SK-N-SH treated with all-trans-retinoic acid at 6 μM for 48 hours (cell line): ENCODE data around the gene TMEM190.

Experiments
- ATAC-seq: fragments of 200-7000 bp; cut with Tn5 transposase; 3 replicates; pipeline ENCODE4 v1.9.1; 2020; ENCODE audit warnings: mild to moderate bottlenecking, moderate library complexity
- BACH2 ChIP-seq: fragments of 250-450 bp; sonication (Bioruptor Pico); IDR thresholded peaks from 2 replicates; pipeline ENCODE4 v1.9.0; 2021; ENCODE audit warnings: mild to moderate bottlenecking, borderline replicate concordance
- CREB5 ChIP-seq: fragments of 250-450 bp; sonication (Bioruptor Pico); IDR thresholded peaks from 2 replicates; pipeline ENCODE4 v1.5.1; 2020; ENCODE audit warnings: low read depth, mild to moderate bottlenecking, moderate library complexity
- CSDC2 ChIP-seq: fragments of 250-450 bp; sonication (Bioruptor Pico); IDR thresholded peaks from 2 replicates; pipeline ENCODE4 v1.5.0; 2020; ENCODE audit warnings: mild to moderate bottlenecking, moderate library complexity
- CSRNP3 ChIP-seq: fragments of 250-450 bp; sonication (Bioruptor Pico); IDR thresholded peaks from 2 replicates; pipeline ENCODE4 v1.5.1; 2021; ENCODE audit warnings: mild to moderate bottlenecking, moderate library complexity
- ISL1 ChIP-seq: fragments of 250-450 bp; sonication (Bioruptor Pico); IDR thresholded peaks from 2 replicates; pipeline ENCODE4 v2.1.2; 2022; ENCODE audit warnings: mild to moderate bottlenecking, moderate library complexity
- OSR1 ChIP-seq: fragments of 250-450 bp; sonication (Bioruptor Pico); IDR thresholded peaks from 2 replicates; pipeline ENCODE4 v1.8.0; 2022; ENCODE audit warnings: moderate library complexity, mild to moderate bottlenecking, inconsistent platforms
- PATZ1 ChIP-seq: fragments of 250-450 bp; sonication (Bioruptor Pico); IDR thresholded peaks from 2 replicates; pipeline ENCODE4 v1.8.0; 2020; ENCODE audit warnings: mild to moderate bottlenecking, moderate library complexity, borderline replicate concordance
- PPARA ChIP-seq: fragments of 250-450 bp; sonication (Bioruptor Pico); IDR thresholded peaks from 2 replicates; pipeline ENCODE4 v1.5.0; 2020; ENCODE audit warnings: mild to moderate bottlenecking, borderline replicate concordance
- RARB ChIP-seq: fragments of 250-450 bp; sonication (Bioruptor Pico); IDR thresholded peaks from 2 replicates; pipeline ENCODE4 v1.8.0; 2021; ENCODE audit warnings: mild to moderate bottlenecking, moderate library complexity
- SNAI2 ChIP-seq: fragments of 250-450 bp; sonication (Bioruptor Pico); IDR thresholded peaks from 2 replicates; pipeline ENCODE4 v1.5.0; 2020; ENCODE audit warnings: mild to moderate bottlenecking, moderate library complexity
- TOX ChIP-seq: fragments of 250-450 bp; sonication (Bioruptor Pico); IDR thresholded peaks from 2 replicates; pipeline ENCODE4 v1.8.0; 2021; ENCODE audit warnings: mild to moderate bottlenecking, moderate library complexity, borderline replicate concordance
- ZC3H10 ChIP-seq: fragments of 250-450 bp; sonication (Bioruptor Pico); IDR thresholded peaks from 2 replicates; pipeline ENCODE4 v1.5.1; 2021; ENCODE audit warnings: mild to moderate bottlenecking, moderate library complexity
- ZFP3 ChIP-seq: fragments of 250-450 bp; sonication (Bioruptor Pico); IDR thresholded peaks from 2 replicates; pipeline ENCODE4 v1.5.0; 2020; ENCODE audit warnings: mild to moderate bottlenecking, moderate library complexity
- ZFP30 ChIP-seq: fragments of 450-650 bp; formaldehyde crosslinking; IDR thresholded peaks from 2 replicates; pipeline ENCODE4 v1.5.0; 2022; ENCODE audit warnings: mild to moderate bottlenecking, moderate library complexity
- ZNF70 ChIP-seq: fragments of 450-650 bp; formaldehyde crosslinking; IDR thresholded peaks from 2 replicates; pipeline ENCODE4 v1.5.0; 2020; ENCODE audit warnings: mild to moderate bottlenecking, moderate library complexity
- ZNF8 ChIP-seq: fragments of 450-650 bp; formaldehyde crosslinking; IDR thresholded peaks from 2 replicates; pipeline ENCODE4 v1.5.0; 2020; ENCODE audit warnings: mild to moderate bottlenecking, moderate library complexity
- TF ChIP-seq, protein P1 (sequence below): fragments of 250-450 bp; sonication (Bioruptor Pico); IDR thresholded peaks from 2 replicates; pipeline ENCODE4 v1.8.0; 2021; ENCODE audit warnings: low read depth, mild to moderate bottlenecking, moderate library complexity, borderline replicate concordance
- TF ChIP-seq, protein P2 (sequence below): fragments of 250-450 bp; sonication (Bioruptor Pico); IDR thresholded peaks from 2 replicates; pipeline ENCODE4 v1.5.0; 2020; ENCODE audit warnings: mild to moderate bottlenecking, moderate library complexity

Gene TMEM190

GRCh38 chr19:55382522-55383054, 6.0 kb downstream of the TMEM190 start:
- TF ChIP-seq, protein P1, sequence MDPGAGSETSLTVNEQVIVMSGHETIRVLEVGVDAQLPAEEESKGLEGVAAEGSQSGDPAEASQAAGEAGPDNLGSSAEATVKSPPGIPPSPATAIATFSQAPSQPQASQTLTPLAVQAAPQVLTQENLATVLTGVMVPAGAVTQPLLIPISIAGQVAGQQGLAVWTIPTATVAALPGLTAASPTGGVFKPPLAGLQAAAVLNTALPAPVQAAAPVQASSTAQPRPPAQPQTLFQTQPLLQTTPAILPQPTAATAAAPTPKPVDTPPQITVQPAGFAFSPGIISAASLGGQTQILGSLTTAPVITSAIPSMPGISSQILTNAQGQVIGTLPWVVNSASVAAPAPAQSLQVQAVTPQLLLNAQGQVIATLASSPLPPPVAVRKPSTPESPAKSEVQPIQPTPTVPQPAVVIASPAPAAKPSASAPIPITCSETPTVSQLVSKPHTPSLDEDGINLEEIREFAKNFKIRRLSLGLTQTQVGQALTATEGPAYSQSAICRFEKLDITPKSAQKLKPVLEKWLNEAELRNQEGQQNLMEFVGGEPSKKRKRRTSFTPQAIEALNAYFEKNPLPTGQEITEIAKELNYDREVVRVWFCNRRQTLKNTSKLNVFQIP (CRISPR knock-in tag), result no peak
- TF ChIP-seq OSR1 (CRISPR knock-in tag) (no peak), PPARA (no peak), ZC3H10 (CRISPR knock-in tag) (no peak), ZNF70 (CRISPR knock-in tag) (no peak), ZFP3 (CRISPR knock-in tag) (no peak), ZNF8 (CRISPR knock-in tag) (no peak), CSRNP3 (CRISPR knock-in tag) (no peak), CSDC2 (no peak), BACH2 (CRISPR knock-in tag) (no peak)
- TF ChIP-seq, protein P2, sequence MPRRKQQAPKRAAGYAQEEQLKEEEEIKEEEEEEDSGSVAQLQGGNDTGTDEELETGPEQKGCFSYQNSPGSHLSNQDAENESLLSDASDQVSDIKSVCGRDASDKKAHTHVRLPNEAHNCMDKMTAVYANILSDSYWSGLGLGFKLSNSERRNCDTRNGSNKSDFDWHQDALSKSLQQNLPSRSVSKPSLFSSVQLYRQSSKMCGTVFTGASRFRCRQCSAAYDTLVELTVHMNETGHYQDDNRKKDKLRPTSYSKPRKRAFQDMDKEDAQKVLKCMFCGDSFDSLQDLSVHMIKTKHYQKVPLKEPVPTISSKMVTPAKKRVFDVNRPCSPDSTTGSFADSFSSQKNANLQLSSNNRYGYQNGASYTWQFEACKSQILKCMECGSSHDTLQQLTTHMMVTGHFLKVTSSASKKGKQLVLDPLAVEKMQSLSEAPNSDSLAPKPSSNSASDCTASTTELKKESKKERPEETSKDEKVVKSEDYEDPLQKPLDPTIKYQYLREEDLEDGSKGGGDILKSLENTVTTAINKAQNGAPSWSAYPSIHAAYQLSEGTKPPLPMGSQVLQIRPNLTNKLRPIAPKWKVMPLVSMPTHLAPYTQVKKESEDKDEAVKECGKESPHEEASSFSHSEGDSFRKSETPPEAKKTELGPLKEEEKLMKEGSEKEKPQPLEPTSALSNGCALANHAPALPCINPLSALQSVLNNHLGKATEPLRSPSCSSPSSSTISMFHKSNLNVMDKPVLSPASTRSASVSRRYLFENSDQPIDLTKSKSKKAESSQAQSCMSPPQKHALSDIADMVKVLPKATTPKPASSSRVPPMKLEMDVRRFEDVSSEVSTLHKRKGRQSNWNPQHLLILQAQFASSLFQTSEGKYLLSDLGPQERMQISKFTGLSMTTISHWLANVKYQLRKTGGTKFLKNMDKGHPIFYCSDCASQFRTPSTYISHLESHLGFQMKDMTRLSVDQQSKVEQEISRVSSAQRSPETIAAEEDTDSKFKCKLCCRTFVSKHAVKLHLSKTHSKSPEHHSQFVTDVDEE, result no peak
- no peak for ATAC-seq

DNA sequence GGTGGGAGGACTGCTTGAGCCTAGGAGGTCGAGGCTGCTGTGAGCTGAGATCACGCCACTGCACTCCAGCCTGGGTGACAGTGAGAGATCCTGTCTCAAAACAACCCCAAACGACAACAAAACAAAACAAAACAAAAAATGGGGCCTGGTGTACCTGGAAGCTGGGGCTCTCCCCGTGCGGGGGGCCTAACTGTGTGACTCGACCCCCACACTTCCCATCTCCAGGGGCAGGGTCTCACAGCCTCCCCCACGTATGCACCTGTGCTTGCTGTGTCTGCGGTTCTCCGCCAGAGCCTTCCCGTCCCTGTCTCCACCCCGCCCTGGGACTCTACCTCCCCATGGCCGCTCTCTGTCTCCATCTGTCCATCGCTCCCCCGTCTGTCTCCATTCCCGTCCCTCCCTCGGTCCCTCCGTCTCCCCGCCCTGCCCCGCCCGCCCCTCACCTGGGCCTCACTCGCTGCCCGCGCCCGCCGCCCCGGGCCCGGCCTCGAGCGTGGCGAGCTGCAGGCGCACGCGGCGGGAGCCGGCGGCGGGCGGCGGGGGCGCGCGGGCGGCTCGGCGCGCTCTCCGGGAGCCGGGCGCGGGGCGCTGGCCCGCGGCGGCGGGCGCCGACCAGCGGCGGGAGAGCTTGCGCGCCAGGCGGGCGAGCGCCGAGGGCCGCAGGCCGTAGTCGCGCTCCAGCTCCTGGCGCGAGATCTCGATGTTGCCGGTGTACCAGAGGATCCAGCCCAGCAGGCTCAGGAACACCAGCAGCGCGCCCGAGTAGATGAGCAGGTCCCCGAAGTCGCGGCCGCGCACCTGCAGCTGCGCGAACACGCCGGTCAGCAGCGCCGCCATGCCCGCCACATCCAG, 6.9 kb downstream of the TMEM190 start:
- TF ChIP-seq ISL1 (CRISPR knock-in tag) (no peak), ZFP30 (CRISPR knock-in tag) (no peak), TOX (CRISPR knock-in tag) (no peak), CREB5 (CRISPR knock-in tag) (no peak), OSR1 (CRISPR knock-in tag) (no peak), ZNF70 (CRISPR knock-in tag) (no peak), CSDC2 (no peak), CSRNP3 (CRISPR knock-in tag) (no peak), ZC3H10 (CRISPR knock-in tag) (no peak), SNAI2 (CRISPR knock-in tag) (no peak), PATZ1 (CRISPR knock-in tag) (no peak), PPARA (no peak), RARB (CRISPR knock-in tag) (no peak)
- TF ChIP-seq, protein P1 (CRISPR knock-in tag), result no peak
- TF ChIP-seq, all 23 proteins: peak for 0
- peak; percentile 6; the same call in 2 of the 3 replicates for ATAC-seq
